ENCODE results near the gene TNIP3.
"Not testable (repeated sequence)": the region's sequence is repeated elsewhere in the genome, so short reads cannot be mapped to it uniquely, and the experiment has no call there.

Gene TNIP3

DNA sequence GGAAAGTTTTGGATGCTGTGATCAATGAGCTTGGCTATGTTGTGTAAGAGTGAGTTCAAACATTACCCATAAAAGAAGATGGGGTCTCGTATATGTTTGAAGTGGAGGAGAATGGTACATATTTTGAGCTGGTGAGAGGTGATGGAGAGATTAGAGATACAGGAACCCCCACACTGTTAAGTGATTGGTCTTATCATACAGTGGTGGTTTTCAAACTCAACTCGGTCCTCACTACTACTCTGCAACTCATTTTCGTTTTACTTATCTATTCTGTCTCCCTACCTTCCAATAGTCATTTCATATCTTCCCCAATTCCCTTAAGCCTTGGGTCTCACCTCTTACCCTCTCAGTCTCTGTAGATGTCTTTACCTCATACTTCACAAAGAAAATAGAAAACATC is 16.4 kb upstream of the TNIP3 start:
- DNase-seq (ENCODE audit: low read depth) = no peak
- no peak overlapping the region for H3K4me3 ChIP-seq (ENCODE audit: low read length)
- TF ChIP-seq, protein P1, sequence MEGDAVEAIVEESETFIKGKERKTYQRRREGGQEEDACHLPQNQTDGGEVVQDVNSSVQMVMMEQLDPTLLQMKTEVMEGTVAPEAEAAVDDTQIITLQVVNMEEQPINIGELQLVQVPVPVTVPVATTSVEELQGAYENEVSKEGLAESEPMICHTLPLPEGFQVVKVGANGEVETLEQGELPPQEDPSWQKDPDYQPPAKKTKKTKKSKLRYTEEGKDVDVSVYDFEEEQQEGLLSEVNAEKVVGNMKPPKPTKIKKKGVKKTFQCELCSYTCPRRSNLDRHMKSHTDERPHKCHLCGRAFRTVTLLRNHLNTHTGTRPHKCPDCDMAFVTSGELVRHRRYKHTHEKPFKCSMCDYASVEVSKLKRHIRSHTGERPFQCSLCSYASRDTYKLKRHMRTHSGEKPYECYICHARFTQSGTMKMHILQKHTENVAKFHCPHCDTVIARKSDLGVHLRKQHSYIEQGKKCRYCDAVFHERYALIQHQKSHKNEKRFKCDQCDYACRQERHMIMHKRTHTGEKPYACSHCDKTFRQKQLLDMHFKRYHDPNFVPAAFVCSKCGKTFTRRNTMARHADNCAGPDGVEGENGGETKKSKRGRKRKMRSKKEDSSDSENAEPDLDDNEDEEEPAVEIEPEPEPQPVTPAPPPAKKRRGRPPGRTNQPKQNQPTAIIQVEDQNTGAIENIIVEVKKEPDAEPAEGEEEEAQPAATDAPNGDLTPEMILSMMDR (conservative IDR thresholded peaks at IDR 0.05; ENCODE audit: low read depth, low read length) = no peak

DNA sequence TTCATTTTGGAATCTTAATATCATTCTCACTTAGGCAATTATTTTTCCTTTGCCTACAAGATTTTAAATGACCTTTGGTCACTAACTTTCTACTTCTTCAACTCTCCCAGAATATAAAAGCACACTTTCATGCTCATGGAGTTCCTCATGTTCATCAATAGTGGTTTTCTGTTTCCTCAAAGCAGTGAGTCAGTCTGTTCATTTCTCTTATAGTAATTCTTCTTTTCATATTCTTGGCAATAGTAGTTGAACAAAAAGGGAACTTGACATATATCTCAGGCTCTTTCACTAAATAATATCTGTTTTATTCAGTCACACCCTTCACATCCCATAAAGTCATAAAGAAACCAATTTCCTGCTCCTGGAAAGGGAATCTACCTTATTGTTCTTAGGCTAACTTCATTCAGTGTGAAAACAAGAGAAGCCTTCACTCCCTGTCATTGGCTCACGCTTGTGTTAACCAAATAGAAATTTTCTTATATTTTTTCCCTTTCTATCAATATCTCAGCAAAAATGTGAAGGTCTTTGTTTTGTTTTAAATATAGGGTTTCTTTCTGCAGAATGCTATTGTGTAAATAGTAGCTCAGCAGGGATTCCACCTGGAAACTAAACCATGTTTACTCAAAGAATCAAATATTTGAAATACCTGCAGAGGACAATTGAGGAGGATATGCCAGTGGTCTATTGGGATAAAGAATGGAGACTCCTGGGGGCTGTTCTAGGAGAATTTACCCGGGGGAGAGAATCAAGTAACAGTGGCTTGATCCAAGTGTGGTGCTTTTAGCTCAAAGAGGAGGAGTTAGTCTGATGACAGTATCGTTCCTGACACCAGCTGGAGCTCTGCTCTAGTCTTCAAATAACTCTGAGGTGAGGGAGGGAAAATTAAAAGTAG is 13.4 kb upstream of the TNIP3 start:
- DNase-seq (ENCODE audit: low read depth) = no peak
- TF ChIP-seq, protein P1 (conservative IDR thresholded peaks at IDR 0.05; ENCODE audit: low read depth, low read length) = no peak
- H3K4me3 ChIP-seq (ENCODE audit: low read length) = no peak overlapping the region

DNA sequence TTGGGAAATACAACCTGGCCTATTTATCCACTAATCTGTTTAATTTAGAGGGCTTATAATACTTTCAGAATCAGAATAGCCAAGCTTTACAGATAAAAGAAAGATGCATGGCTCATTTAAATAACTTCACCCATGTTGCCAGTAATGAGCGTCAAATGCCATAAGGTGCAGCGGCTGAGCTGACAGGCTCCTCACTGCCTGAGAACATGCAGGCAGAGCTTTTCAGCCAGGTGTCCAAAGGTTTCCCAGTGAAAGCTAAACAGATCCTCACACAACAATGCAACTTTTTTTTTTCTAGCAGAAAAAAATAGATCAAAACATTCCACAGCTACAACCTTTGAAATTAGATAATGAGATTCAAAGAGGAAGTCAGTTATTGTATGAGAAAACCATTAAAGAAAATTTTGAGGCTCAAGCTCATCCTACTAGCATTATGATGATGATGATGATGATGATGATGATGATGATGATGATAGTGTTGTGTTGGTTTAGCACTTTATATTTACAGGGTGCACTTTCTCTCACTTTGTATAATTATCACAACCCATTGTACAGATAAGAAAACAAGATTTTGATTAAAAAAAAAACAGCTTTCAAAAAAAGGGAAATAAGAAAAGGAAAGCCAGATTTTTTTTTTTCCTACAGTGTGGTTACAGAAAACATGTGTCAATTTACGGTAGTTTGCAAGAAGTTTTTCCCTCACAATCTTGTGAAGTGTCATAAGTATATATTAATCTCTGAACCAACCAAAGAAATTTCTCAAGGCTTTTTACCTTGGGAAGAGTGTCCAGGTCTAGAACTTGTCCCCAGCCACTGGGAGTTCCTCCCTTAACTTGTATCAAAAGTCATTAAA is 12.2 kb upstream of the TNIP3 start:
- no peak for DNase-seq (ENCODE audit: low read depth)
- no peak overlapping the region for H3K4me3 ChIP-seq (ENCODE audit: low read length)
- TF ChIP-seq, protein P1 (conservative IDR thresholded peaks at IDR 0.05; ENCODE audit: low read depth, low read length) = no peak

DNA sequence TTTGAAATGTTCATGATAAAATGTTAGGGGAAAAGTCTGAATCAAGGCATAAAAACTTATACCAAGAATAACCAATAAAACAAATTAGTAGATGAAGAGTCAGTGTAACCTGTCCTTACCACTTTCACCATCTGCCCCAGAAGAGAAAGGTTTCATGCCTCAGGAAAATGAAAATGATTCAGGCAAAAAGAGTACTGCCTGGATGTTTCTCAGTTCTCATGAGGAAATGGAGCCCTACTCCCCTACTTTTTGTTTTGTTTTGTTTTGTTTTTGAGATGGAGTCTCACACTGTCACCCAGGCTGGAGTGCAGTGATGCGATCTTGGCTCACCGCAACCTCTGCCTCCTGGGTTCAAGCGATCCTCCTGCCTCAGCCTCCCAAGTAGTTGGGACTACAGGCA is 7.4 kb upstream of the TNIP3 start:
- not testable (repeated sequence) for DNase-seq (ENCODE audit: low read depth); H3K4me3 ChIP-seq (ENCODE audit: low read length)

DNA sequence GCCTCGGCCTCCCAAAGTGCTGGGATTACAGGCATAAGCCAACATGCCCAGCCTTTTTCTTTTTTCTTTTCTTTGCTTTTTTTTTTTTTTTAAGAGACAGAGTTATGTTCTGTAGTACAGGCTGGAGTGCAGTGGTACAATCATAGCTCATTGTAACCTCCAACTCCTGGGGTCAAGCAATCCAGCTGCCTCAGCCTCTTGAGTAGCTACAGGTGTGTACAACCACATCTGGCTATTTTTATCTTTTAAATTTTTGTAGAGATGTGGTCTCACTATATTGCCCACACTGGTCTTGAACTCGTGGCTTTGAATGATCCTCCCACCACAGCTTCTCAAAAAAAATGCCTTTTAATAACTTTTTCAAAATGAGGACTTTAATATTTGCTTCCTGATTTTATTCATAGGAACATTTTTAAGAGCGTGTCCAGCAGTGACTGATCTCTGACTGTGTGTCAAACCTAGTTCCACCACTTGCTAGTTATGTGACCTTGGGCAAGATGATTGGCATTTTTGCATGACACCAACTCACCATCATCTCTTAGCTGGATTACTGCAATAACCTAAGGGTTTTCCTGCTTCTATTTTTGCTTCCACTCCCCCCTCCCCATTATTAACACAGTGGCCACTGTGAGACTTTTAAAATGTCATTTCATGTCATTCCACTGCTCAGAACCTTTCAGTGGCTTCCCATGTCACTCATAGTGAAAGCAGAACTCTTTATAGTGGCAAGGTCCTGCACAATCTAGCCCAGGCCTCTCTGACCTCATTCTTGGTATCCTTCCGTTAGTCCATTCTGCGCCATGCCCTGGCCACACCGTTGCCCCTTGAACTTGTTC is 4.5 kb upstream of the TNIP3 start:
- TF ChIP-seq, protein P1 (conservative IDR thresholded peaks at IDR 0.05; ENCODE audit: low read depth, low read length) = no peak
- H3K4me3 ChIP-seq (ENCODE audit: low read length) = no peak overlapping the region
- no peak for DNase-seq (ENCODE audit: low read depth)

DNA sequence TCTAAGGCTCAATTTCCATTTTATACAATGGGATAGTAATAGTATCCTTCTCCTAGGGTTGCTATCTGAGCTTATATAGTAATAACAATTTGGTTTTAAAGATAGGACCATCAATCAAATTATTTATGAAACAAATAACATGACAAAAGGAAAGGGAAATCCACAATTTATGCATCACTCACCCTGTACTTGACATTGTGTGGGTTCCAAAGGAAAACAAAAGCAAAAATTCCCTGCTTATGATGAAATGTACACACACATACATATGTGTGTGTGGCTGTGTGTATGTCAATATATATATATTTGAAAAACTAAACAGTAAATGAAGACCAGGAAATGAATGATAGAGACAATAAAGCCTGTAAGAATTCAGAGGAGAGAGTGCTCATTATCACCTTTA is 2.9 kb upstream of the TNIP3 start:
- DNase-seq (ENCODE audit: low read depth) = no peak
- TF ChIP-seq, protein P1 (conservative IDR thresholded peaks at IDR 0.05; ENCODE audit: low read depth, low read length) = no peak
- no peak overlapping the region for H3K4me3 ChIP-seq (ENCODE audit: low read length)

DNA sequence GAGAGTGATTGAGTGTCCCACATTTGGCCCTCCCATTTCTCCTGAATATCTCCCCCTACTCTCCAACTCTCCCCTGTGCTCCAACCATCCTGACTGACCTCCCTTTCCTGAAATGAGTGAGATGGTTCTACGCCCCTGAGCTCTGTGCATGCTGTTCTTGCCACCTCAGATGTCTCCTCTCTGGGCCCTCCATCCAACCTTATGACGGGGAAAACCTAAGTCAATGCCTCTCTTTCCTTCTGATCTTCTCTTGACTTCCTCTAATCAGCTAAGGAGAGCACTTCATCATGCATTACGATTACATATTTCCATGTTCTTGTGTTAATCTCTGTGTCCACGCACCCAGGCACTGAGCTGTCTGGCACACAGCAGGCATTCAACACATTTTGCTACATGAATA is 1.1 kb upstream of the TNIP3 start:
- DNase-seq (ENCODE audit: low read depth) = no peak
- H3K4me3 ChIP-seq (ENCODE audit: low read length) = no peak overlapping the region

More for the DNA sequence above, 1.1 kb upstream of the TNIP3 start:
- TF ChIP-seq, protein P1 (conservative IDR thresholded peaks at IDR 0.05; ENCODE audit: low read depth, low read length) = no peak
